K562 (cell line): ENCODE data around the gene CABP5. TPM values are rescaled to one million over a fixed set of nuclear protein-coding genes. Genes with fewer than 3 reads are reported as not detected.

Experiments used
- ATAC-seq: fragments of 200-7000 bp; cut with Tn5 transposase; 3 replicates; pipeline ENCODE4 v1.9.1; 2020; ENCODE audit warnings: moderate library complexity
- BruUV-seq: library from RNA; stranded (reverse); fragments of 400-500 nt; replicated peaks from 2 replicates; lab custom pipeline; 2021; lab: Mats Ljungman, UMichigan
- CTCF ChIA-PET: fragments of 300-600 bp; formaldehyde crosslinking; extraction: SDS; loops from one replicate; lab custom pipeline; 2021; ENCODE audit warnings: low intra/inter-chr PET ratio; lab: Yijun Ruan, JAX
- POLR2A ChIA-PET: fragments of 300-600, 350-650 bp; sonication (Branson Sonifier 250); formaldehyde crosslinking; extraction: SDS; loops from one replicate; lab custom pipeline; 2021; ENCODE audit warnings: antibody characterized with exemption, inconsistent platforms; lab: Yijun Ruan, JAX
- DNase-seq, 4 experiments: peaks; one replicate each; pipeline versions ENCODE4 v3.0.0 to v3.0.0-alpha.2; 2011 to 2018; ENCODE audit warnings: low spot score in 3 of 4, mixed read lengths in 3 of 4; ENCODE audit errors: extremely low read depth in 1 of 4
- FAIRE-seq: peaks from 2 replicates; lab custom pipeline; 2011; peaks lifted over from hg19 to GRCh38; lab: Jason Lieb, UNC
- H2AFZ ChIP-seq: 2 replicates; pipeline ENCODE4 v1.6.0; 2011; ENCODE audit warnings: low read depth, low read length, control low read depth, inconsistent platforms
- H3K27ac ChIP-seq: fragments of 200-600 bp; 3 replicates; pipeline ENCODE4 v1.8.0; 2011; ENCODE audit warnings: low read depth, mild to moderate bottlenecking, control low read depth, inconsistent platforms, low read length, moderate library complexity, mixed read lengths; ENCODE audit errors: extremely low read depth
- H3K27me3 ChIP-seq, 2 experiments: fragments of 300-600 bp in 1 of 2; 2 replicates in 1 of 2; 3 replicates in 1 of 2; pipeline versions ENCODE4 v1.6.0 to v1.8.0; 2011; ENCODE audit warnings: inconsistent platforms in 2 of 2, low read length in 2 of 2, mild to moderate bottlenecking in 1 of 2, mixed read lengths in 1 of 2, moderate library complexity in 1 of 2; ENCODE audit not compliant: control insufficient read depth in 2 of 2, insufficient read depth in 2 of 2
- H3K36me3 ChIP-seq: fragments of 300-600 bp; 3 replicates; pipeline ENCODE4 v1.8.0; 2011; ENCODE audit warnings: mild to moderate bottlenecking, low read length, inconsistent platforms; ENCODE audit not compliant: control insufficient read depth, insufficient read depth
- H3K4me1 ChIP-seq, 2 experiments: fragments of 200-600 bp in 1 of 2; replicated peaks in 1 of 2; 2 replicates in 1 of 2; 3 replicates in 1 of 2; pipeline versions ENCODE4 v1.5.1 to v1.8.0; 2011; ENCODE audit warnings: inconsistent platforms in 2 of 2, low read length in 2 of 2, mild to moderate bottlenecking in 1 of 2, mixed read lengths in 1 of 2, moderate library complexity in 1 of 2; ENCODE audit not compliant: control insufficient read depth in 2 of 2, insufficient read depth in 2 of 2
- H3K4me2 ChIP-seq: 2 replicates; pipeline ENCODE4 v1.6.1; 2011; ENCODE audit warnings: low read length, control low read depth, inconsistent platforms, mixed read lengths; ENCODE audit not compliant: insufficient read depth
- H3K4me3 ChIP-seq: fragments of 200-600 bp; sonication (generic), shearing (Covaris generic); 2 replicates; pipeline ENCODE4 v1.5.1; 2016; ENCODE audit warnings: control low read depth, inconsistent platforms
- H3K79me2 ChIP-seq: fragments of 200-600 bp; 3 replicates; pipeline ENCODE4 v1.8.0; 2011; ENCODE audit warnings: low read length, inconsistent platforms; ENCODE audit not compliant: control insufficient read depth, insufficient read depth
- H3K9ac ChIP-seq, 2 experiments: 2 replicates each; pipeline versions ENCODE4 v1.6.0 to v1.6.1; 2011; ENCODE audit warnings: low read depth in 2 of 2, low read length in 2 of 2, control low read depth in 1 of 2, inconsistent platforms in 1 of 2, mild to moderate bottlenecking in 1 of 2, mixed read lengths in 1 of 2; ENCODE audit not compliant: insufficient read depth in 1 of 2
- H3K9me1 ChIP-seq: one replicate; pipeline ENCODE4 v1.6.0; 2011; ENCODE audit warnings: inconsistent platforms, mild to moderate bottlenecking, low read length, moderate library complexity; ENCODE audit not compliant: control insufficient read depth, insufficient read depth
- H3K9me3 ChIP-seq: replicated peaks from 2 replicates; pipeline ENCODE4 v1.5.1; 2011; ENCODE audit warnings: low read depth, low read length, inconsistent platforms; ENCODE audit not compliant: control insufficient read depth, insufficient read depth
- H4K20me1 ChIP-seq: replicated peaks from 2 replicates; pipeline ENCODE4 v1.6.1; 2011; ENCODE audit warnings: low read length, inconsistent platforms, mixed read lengths; ENCODE audit not compliant: control insufficient read depth, insufficient read depth
- CEBPG ChIP-seq, 3 experiments: fragments of 200-800 bp in 1 of 3; sonication (Bioruptor generic) in 1 of 3; sonication (generic) in 1 of 3; formaldehyde crosslinking in 1 of 3; IDR thresholded peaks in 2 of 3; conservative IDR thresholded peaks in 1 of 3; 2 replicates each; pipeline versions ENCODE4 v1.6.1 to v1.8.0; 2016 to 2022; ENCODE audit warnings: missing compliant biosample characterization in 2 of 3, missing genetic modification characterization in 2 of 3, mild to moderate bottlenecking in 1 of 3, missing genetic modification reagents in 1 of 3
- NFYB ChIP-seq: IDR thresholded peaks from 2 replicates; pipeline ENCODE4 v1.6.1; 2011; ENCODE audit warnings: mild to moderate bottlenecking, moderate library complexity; ENCODE audit not compliant: insufficient read length; ENCODE audit errors: extremely low read depth
- PHF20 ChIP-seq: fragments of 450-650 bp; IDR thresholded peaks from 2 replicates; pipeline ENCODE4 v1.6.1; 2018; ENCODE audit not compliant: partially characterized antibody
- ZFP36 ChIP-seq: fragments of 150-350 bp; IDR thresholded peaks from 2 replicates; pipeline ENCODE4 v1.6.1; 2018; ENCODE audit warnings: low read length, low read depth; ENCODE audit not compliant: partially characterized antibody
- ZNF3 ChIP-seq: fragments of 250-450 bp; sonication (Bioruptor Pico); IDR thresholded peaks from 2 replicates; pipeline ENCODE4 v1.5.0; 2021; ENCODE audit warnings: mild to moderate bottlenecking, moderate library complexity
- ZNF785 ChIP-seq: fragments of 250-450 bp; sonication (Bioruptor Pico); IDR thresholded peaks from 2 replicates; pipeline ENCODE4 v1.4.0; 2020; ENCODE audit warnings: mild to moderate bottlenecking
- WGBS: fragments of 100-300 bp; shearing (Covaris generic); methylation state at CpG from one replicate; pipeline ENCODE4 v1.1.6; 2016; ENCODE audit warnings: low coverage, mixed read lengths; ENCODE audit not compliant: insufficient coverage; ENCODE audit errors: missing lambda C conversion rate; 5-methylcytosine and 5-hydroxymethylcytosine counted together
- in situ Hi-C: fragments of 300-500 bp; cut with MboI; formaldehyde crosslinking; loops from 4 replicates; pipeline ENCODE4 v1.15.0; 2018; ENCODE audit warnings: inconsistent platforms, mixed read lengths
- intact Hi-C: fragments of 100-400 bp; cut with micrococcal nuclease; formaldehyde crosslinking; loops from 2 replicates; pipeline ENCODE4 v1.14.2; 2022
- polyA plus RNA-seq, 8 experiments: library from polyadenylated mRNA; depleted of rRNA in 4 of 8; stranded (reverse) in 5 of 8; unstranded in 3 of 8; fragments of >200 nt; fragmentation: Nextera tagmentation in 2 of 8; fragmentation: Illumina TruSeq in 1 of 8; extraction: Ambion mirVana in 2 of 8; extraction: Trizol in 1 of 8; gene quantifications; 2 replicates each; pipeline versions ENCODE4 v1.2.1 to v1.2.3, GENCODE V29; 2011 to 2014; ENCODE audit warnings: inconsistent platforms in 1 of 8, missing spikeins in 1 of 8
- total RNA-seq, 7 experiments: library from RNA; depleted of rRNA in 6 of 7; stranded (reverse); fragments of >200 nt in 6 of 7; fragmentation: Illumina TruSeq in 2 of 7; extraction: Trizol in 2 of 7; gene quantifications; 2 replicates each; pipeline versions ENCODE4 v1.2.1 to v1.2.3, GENCODE V29; 2011 to 2021; ENCODE audit warnings: low replicate concordance in 1 of 7

CABP5 gene
- total and polyA plus RNA-seq, 9 of the 15 experiments (the other 6 are each of a cell fraction or from before 2014, with no cell fraction given): not detected

- no peak for TF ChIP-seq ZNF3
Measured at GRCh38 chr19:48069435-48069834, 25.6 kb upstream of the CABP5 start (continued).

GRCh38 chr19:48064509-48064908, 20.6 kb upstream of the CABP5 start:
- Histone ChIP-seq H3K9me1 (no peaks in the 10 kb centered on the region), H3K36me3 (no peaks in the 10 kb centered on the region), H4K20me1 (no peaks in the 10 kb centered on the region; the same call in 1 of the 2 replicates), H3K4me3 (no peak overlapping the region), H3K27me3 (peaks cover 12 to 56% of the 10 kb centered on the region in 2 experiments; a peak in 4 of 5 replicates), H3K4me2 (no peak overlapping the region), H3K4me1 (no peaks in the 10 kb centered on the region; a peak in 1 of 5 replicates), H3K27ac (no peak overlapping the region), H3K9ac (no peak overlapping the region), H3K79me2 (no peaks in the 10 kb centered on the region), H3K9me3 (no peaks in the 10 kb centered on the region), H2AFZ (no peak overlapping the region)
- no TSS peak for BruUV-seq
- POLR2A ChIA-PET: no interaction called here
- intact Hi-C loops (no loop called here), in situ Hi-C loops (no loop called here)
- ATAC-seq (no peak), FAIRE-seq (no peak), DNase-seq (no peak)
- TF ChIP-seq PHF20: no peak
- TF ChIP-seq ZFP36: no peak
- TF ChIP-seq CEBPG (CRISPR knock-in tag; IDR thresholded peaks at IDR 0.05): no peak
- no peak for TF ChIP-seq CEBPG (tag; conservative IDR thresholded peaks at IDR 0.05 in 1 of 2, IDR thresholded peaks at IDR 0.05 in 1 of 2)
- TF ChIP-seq ZNF785 (CRISPR knock-in tag): no peak
- TF ChIP-seq NFYB: no peak
- 0% methylated on average over 2 of the region's 2 CpGs for WGBS
- CTCF ChIA-PET: no interaction called here
